ENCODE measurements around the gene FOXO3. TPM values are rescaled to one million over a fixed set of nuclear protein-coding genes. Genes with fewer than 3 reads are reported as not detected.

The FOXO3 gene
- total RNA-seq, 1 donor from 2014 or later, result 13.7 TPM

DNA sequence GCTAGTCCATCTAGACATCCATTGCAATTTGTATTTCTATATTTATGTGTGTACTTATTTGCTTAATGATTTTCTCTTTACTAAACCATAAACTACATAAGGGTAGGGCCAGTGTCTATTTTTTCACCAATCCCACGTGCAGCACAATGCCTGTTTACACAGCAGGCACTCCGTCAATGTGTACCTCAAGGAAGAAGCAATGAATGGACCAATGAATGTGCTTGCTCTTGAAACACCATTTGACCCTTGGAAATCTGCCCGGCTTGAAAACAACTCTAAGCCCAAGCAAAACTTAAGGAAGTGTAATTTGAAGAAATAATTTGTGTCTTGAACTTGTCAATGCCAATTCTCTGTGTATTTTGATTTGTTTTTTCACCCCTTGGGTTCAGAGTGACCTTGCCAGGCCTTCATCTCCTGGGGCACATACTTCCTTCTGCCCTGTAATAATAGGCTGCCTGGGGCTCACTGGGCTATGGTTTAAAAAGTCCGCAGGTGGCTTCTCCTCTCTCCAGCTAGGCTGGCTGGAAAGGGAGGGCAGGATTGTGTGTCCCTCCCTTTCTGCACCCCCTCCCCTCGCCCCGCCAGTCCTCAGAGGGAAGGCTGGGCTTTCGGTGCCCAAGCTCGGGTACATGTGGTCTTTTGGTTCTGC, 146.7 kb downstream of the FOXO3 start:
- Mint-ChIP-seq H3K27ac (no peak overlapping the region), H3K4me1 (peaks cover 14% of the 10 kb centered on the region), H3K27me3 (ENCODE audit: insufficient read depth, low read depth) (no peaks in the 10 kb centered on the region), H3K9me3 (peaks cover 5% of the 10 kb centered on the region), H3K4me3 (no peak overlapping the region), H3K36me3 (no peaks in the 10 kb centered on the region)
- TF ChIP-seq EZH2 (IDR thresholded peaks at IDR 0.05) (no peak), EZH2phosphoT487 (IDR thresholded peaks at IDR 0.05) (no peak)
- TF ChIP-seq, protein P1, sequence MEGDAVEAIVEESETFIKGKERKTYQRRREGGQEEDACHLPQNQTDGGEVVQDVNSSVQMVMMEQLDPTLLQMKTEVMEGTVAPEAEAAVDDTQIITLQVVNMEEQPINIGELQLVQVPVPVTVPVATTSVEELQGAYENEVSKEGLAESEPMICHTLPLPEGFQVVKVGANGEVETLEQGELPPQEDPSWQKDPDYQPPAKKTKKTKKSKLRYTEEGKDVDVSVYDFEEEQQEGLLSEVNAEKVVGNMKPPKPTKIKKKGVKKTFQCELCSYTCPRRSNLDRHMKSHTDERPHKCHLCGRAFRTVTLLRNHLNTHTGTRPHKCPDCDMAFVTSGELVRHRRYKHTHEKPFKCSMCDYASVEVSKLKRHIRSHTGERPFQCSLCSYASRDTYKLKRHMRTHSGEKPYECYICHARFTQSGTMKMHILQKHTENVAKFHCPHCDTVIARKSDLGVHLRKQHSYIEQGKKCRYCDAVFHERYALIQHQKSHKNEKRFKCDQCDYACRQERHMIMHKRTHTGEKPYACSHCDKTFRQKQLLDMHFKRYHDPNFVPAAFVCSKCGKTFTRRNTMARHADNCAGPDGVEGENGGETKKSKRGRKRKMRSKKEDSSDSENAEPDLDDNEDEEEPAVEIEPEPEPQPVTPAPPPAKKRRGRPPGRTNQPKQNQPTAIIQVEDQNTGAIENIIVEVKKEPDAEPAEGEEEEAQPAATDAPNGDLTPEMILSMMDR (IDR thresholded peaks at IDR 0.05), result no peak
- Histone ChIP-seq H3K9ac (no peak overlapping the region), H3K9me3 (ENCODE audit: low read depth) (peaks cover 6% of the 10 kb centered on the region), H3K4me2 (no peak overlapping the region), H3K36me3 (peaks cover 6% of the 10 kb centered on the region), H3K27ac (no peak overlapping the region), H3K4me3 (no peak overlapping the region), H3K4me1 (peaks cover 12% of the 10 kb centered on the region), H3K27me3 (no peaks in the 10 kb centered on the region), H3F3A (ENCODE audit: low read depth) (peaks cover 5% of the 10 kb centered on the region), H3K79me2 (ENCODE audit: low read depth) (no peaks in the 10 kb centered on the region), H4K20me1 (ENCODE audit: low read depth) (no peaks in the 10 kb centered on the region), H2AFZ (replicated peaks) (no peak overlapping the region)
- no peak for DNase-seq (ENCODE audit: low spot score)

GRCh38 chr6:108710030-108710429, 149.3 kb downstream of the FOXO3 start:
- H3K27ac Mint-ChIP-seq, result no peak overlapping the region
- H3K27ac ChIP-seq, result no peak overlapping the region
- TF ChIP-seq EZH2phosphoT487 (IDR thresholded peaks at IDR 0.05), result no peak
- TF ChIP-seq EZH2 (IDR thresholded peaks at IDR 0.05), result no peak
- TF ChIP-seq, protein P1 (IDR thresholded peaks at IDR 0.05), result no peak

DNA sequence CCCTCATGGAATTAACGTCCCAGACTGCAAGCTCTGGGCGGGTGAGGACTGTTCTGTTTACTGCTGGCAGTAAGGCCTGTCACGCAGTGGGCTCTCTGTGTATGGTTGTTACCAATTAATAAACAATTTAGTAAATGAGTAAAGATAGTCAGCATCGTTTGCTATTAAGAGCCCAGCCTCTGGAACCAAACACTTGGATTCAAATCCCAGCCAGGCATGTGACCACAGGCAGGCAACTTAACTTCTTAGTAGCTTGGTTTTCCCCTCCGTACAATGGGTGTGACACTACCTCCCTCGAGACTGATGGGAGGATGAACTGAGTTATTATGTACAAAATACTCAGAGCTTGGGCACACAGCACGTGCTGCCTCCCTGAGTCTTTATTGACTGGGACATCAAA, 149.8 kb downstream of the FOXO3 start:
- no peak overlapping the region for H3K4me2 ChIP-seq
- no peak overlapping the region for H3K27ac ChIP-seq
- Mint-ChIP-seq H3K4me3 (no peak overlapping the region), H3K27ac (no peak overlapping the region), H3K36me3 (no peaks in the 10 kb centered on the region), H3K4me1 (peaks cover 14% of the 10 kb centered on the region), H3K9me3 (no peaks in the 10 kb centered on the region), H3K27me3 (ENCODE audit: insufficient read depth, low read depth) (peaks cover 4% of the 10 kb centered on the region)
- TF ChIP-seq EZH2phosphoT487 (IDR thresholded peaks at IDR 0.05), result no peak
- H3K9ac ChIP-seq, result no peak overlapping the region
- H3K9me3 ChIP-seq (ENCODE audit: low read depth), result no peaks in the 10 kb centered on the region
- no peaks in the 10 kb centered on the region for H3K79me2 ChIP-seq (ENCODE audit: low read depth)
- H2AFZ ChIP-seq (replicated peaks), result no peak overlapping the region
- H3F3A ChIP-seq (ENCODE audit: low read depth), result peaks cover 5% of the 10 kb centered on the region
- no peaks in the 10 kb centered on the region for H4K20me1 ChIP-seq (ENCODE audit: low read depth)
- no peaks in the 10 kb centered on the region for H3K27me3 ChIP-seq
- no peaks in the 10 kb centered on the region for H3K36me3 ChIP-seq
- H3K4me1 ChIP-seq, result peaks cover 12% of the 10 kb centered on the region
- DNase-seq (ENCODE audit: low spot score), result no peak
- no peak overlapping the region for H3K4me3 ChIP-seq

More at GRCh38 chr6:108710030-108710429, 149.3 kb downstream of the FOXO3 start:
- Histone ChIP-seq H3F3A (ENCODE audit: low read depth) (peaks cover 5% of the 10 kb centered on the region), H3K9me3 (ENCODE audit: low read depth) (no peaks in the 10 kb centered on the region), H3K36me3 (no peaks in the 10 kb centered on the region), H3K4me3 (no peak overlapping the region), H4K20me1 (ENCODE audit: low read depth) (no peaks in the 10 kb centered on the region), H3K79me2 (ENCODE audit: low read depth) (no peaks in the 10 kb centered on the region), H3K4me1 (peaks cover 12% of the 10 kb centered on the region), H3K4me2 (no peak overlapping the region), H3K9ac (no peak overlapping the region), H2AFZ (replicated peaks) (no peak overlapping the region), H3K27me3 (no peaks in the 10 kb centered on the region)
- no peaks in the 10 kb centered on the region for H3K9me3 Mint-ChIP-seq
- H3K4me3 Mint-ChIP-seq, result no peak overlapping the region
- peaks cover 2% of the 10 kb centered on the region for H3K27me3 Mint-ChIP-seq (ENCODE audit: insufficient read depth, low read depth)
- peaks cover 14% of the 10 kb centered on the region for H3K4me1 Mint-ChIP-seq
- H3K36me3 Mint-ChIP-seq, result no peaks in the 10 kb centered on the region
- DNase-seq (ENCODE audit: low spot score), result no peak

DNA sequence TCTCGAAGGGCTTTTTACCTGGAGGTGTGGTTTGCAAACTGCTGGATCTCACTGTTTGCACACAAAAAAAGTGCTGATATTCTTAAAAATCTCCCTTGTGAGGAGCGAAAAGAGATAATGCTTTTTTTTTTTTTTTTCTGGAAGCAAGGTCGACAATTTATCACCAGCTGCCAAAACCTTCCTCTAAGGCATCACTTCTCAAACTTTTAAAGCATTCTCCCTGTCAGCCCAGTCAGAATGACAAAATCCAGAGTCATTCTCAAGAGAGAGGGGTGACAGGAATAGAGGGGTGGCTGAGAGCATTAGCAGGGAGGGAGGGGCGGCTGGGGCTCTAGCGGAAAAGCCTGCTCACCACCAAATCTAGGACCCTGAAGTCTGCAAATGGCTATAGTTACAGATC, 150.4 kb downstream of the FOXO3 start:
- Histone ChIP-seq H3K79me2 (ENCODE audit: low read depth) (no peaks in the 10 kb centered on the region), H3K4me2 (no peak overlapping the region), H3K4me1 (peaks cover 12% of the 10 kb centered on the region), H2AFZ (replicated peaks) (no peak overlapping the region), H4K20me1 (ENCODE audit: low read depth) (no peaks in the 10 kb centered on the region), H3K4me3 (no peak overlapping the region), H3K27ac (no peak overlapping the region), H3K27me3 (no peaks in the 10 kb centered on the region), H3K9me3 (ENCODE audit: low read depth) (no peaks in the 10 kb centered on the region), H3K36me3 (no peaks in the 10 kb centered on the region), H3K9ac (no peak overlapping the region), H3F3A (ENCODE audit: low read depth) (peaks cover 2% of the 10 kb centered on the region)
- Mint-ChIP-seq H3K4me3 (no peak overlapping the region), H3K9me3 (no peaks in the 10 kb centered on the region), H3K4me1 (peaks cover 14% of the 10 kb centered on the region), H3K36me3 (no peaks in the 10 kb centered on the region), H3K27ac (no peak overlapping the region), H3K27me3 (ENCODE audit: insufficient read depth, low read depth) (peaks cover 4% of the 10 kb centered on the region)
- TF ChIP-seq EZH2phosphoT487 (IDR thresholded peaks at IDR 0.05), result no peak
- TF ChIP-seq EZH2 (IDR thresholded peaks at IDR 0.05), result no peak
- TF ChIP-seq, protein P1 (IDR thresholded peaks at IDR 0.05), result no peak
- DNase-seq (ENCODE audit: low spot score), result no peak

Measured in neural progenitor cell (in vitro differentiated cells).